OCI-LY7 (cell line): ENCODE results near the gene PSKH1. TPM values are rescaled to one million over a fixed set of nuclear protein-coding genes. Genes with fewer than 3 reads are reported as not detected.

Source experiments
- BruUV-seq: library from RNA; stranded (reverse); fragments of 400-500 nt; replicated peaks from 2 replicates; lab custom pipeline; 2021; lab: Mats Ljungman, UMichigan
- CTCF ChIA-PET: fragments of 300-600 bp; sonication (Branson Sonifier 250); formaldehyde crosslinking; loops from one replicate; lab custom pipeline; 2022; ENCODE audit warnings: antibody characterized with exemption; ENCODE audit not compliant: unreplicated experiment; lab: Charles Lee
- POLR2A ChIA-PET: fragments of 300-600 bp; sonication (Branson Sonifier 250); formaldehyde crosslinking; loops from one replicate; lab custom pipeline; 2022; ENCODE audit warnings: antibody characterized with exemption; lab: Charles Lee
- DNase-seq: peaks from one replicate; pipeline ENCODE4 v3.0.0-alpha.2; 2015; ENCODE audit warnings: low spot score
- H2AFZ ChIP-seq: fragments of 200-600 bp; sonication (generic), shearing (Covaris generic); 2 replicates; pipeline ENCODE4 v1.6.1; 2014; ENCODE audit warnings: mild to moderate bottlenecking, antibody characterized with exemption, low read length, moderate library complexity
- H3K27ac ChIP-seq: fragments of 200-600 bp; sonication (generic); 2 replicates; pipeline ENCODE4 v1.5.1; 2014; ENCODE audit warnings: mixed run types, low read depth, mild to moderate bottlenecking, moderate library complexity, low read length, inconsistent platforms; ENCODE audit not compliant: poor library complexity, severe bottlenecking
- H3K36me3 ChIP-seq: fragments of 200-600 bp; sonication (generic); 2 replicates; pipeline ENCODE4 v1.6.1; 2014; ENCODE audit warnings: mild to moderate bottlenecking, antibody characterized with exemption, low read length, moderate library complexity, mixed read lengths; ENCODE audit not compliant: insufficient read depth
- H3K4me1 ChIP-seq: fragments of 200-600 bp; sonication (generic); 2 replicates; pipeline ENCODE4 v1.5.1; 2014; ENCODE audit warnings: mild to moderate bottlenecking, low read length; ENCODE audit not compliant: insufficient read depth, poor library complexity, severe bottlenecking
- H3K4me2 ChIP-seq: fragments of 200-600 bp; sonication (generic); 2 replicates; pipeline ENCODE4 v1.6.1; 2014; ENCODE audit warnings: mild to moderate bottlenecking, low read length
- H3K4me3 ChIP-seq: fragments of 200-600 bp; sonication (generic); 2 replicates; pipeline ENCODE4 v1.5.1; 2014; ENCODE audit warnings: mild to moderate bottlenecking, low read depth, low read length; ENCODE audit not compliant: poor library complexity, severe bottlenecking
- H3K79me2 ChIP-seq: fragments of 200-600 bp; sonication (generic); 2 replicates; pipeline ENCODE4 v1.6.1; 2016; ENCODE audit warnings: low read depth, mild to moderate bottlenecking, low read length, moderate library complexity, mixed read lengths; ENCODE audit not compliant: insufficient read depth
- H3K9me2 ChIP-seq: fragments of 200-600 bp; sonication (generic); 2 replicates; pipeline ENCODE4 v1.6.1; 2016; ENCODE audit warnings: mild to moderate bottlenecking, low read length, mixed read lengths; ENCODE audit not compliant: insufficient read depth
- H3K9me3 ChIP-seq: fragments of 200-600 bp; sonication (generic); 2 replicates; pipeline ENCODE4 v1.6.1; 2014; ENCODE audit warnings: mild to moderate bottlenecking, mixed run types, low read length, mixed read lengths
- H4K20me1 ChIP-seq: fragments of 200-600 bp; sonication (generic); 2 replicates; pipeline ENCODE4 v1.6.1; 2014; ENCODE audit warnings: mild to moderate bottlenecking, antibody characterized with exemption, low read length, moderate library complexity, mixed read lengths; ENCODE audit not compliant: insufficient read depth
- EZH2phosphoT487 ChIP-seq: fragments of 200-600 bp; sonication (generic); IDR thresholded peaks from 2 replicates; pipeline ENCODE4 v1.6.1; 2018; ENCODE audit warnings: low read depth, borderline replicate concordance, mild to moderate bottlenecking, mixed run types, antibody characterized with exemption, low read length, moderate library complexity, mixed read lengths
- intact Hi-C: fragments of 100-400 bp; cut with micrococcal nuclease; formaldehyde crosslinking; loops from one replicate; pipeline ENCODE4 v1.10.0; 2022; ENCODE audit not compliant: unreplicated experiment
- total RNA-seq, 2 experiments: library from RNA; depleted of rRNA in 1 of 2; stranded (reverse); fragments of >200 nt in 1 of 2; shearing (Covaris generic) in 1 of 2; gene quantifications; 2 replicates each; pipeline ENCODE4 v1.2.3, GENCODE V29; 2014 to 2022
- TF ChIP-seq, protein P1 (sequence below): fragments of 200-600 bp; sonication (generic); conservative IDR thresholded peaks from 2 replicates; pipeline ENCODE4 v1.5.1; 2014; ENCODE audit warnings: mild to moderate bottlenecking, antibody characterized with exemption, low read length, moderate library complexity, mixed read lengths

The PSKH1 gene
- total RNA-seq, 2 experiments from 2014 or later = 10.4 to 27.1 TPM

DNA sequence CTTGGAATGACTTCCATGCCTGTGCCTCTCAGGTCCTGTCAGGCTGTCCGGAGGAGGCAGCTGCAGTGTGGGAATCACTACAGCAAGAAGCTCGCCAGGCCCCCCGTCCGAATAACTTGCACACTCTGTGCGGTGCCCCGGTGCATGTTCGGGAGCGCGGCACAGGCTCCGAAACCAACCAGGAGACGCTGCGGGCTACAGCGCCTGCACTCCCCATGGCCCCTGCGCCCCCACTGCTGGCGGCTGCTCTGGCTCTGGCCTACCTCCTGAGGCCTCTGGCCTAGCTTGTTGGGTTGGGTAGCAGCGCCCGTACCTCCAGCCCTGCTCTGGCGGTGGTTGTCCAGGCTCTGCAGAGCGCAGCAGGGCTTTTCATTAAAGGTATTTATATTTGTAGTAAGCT is 7.1 kb upstream of the PSKH1 start:
- H3K79me2 ChIP-seq = no peaks in the 10 kb centered on the region
- ChIA-PET POLR2A (no interaction called here), CTCF (no interaction called here)
- no peak overlapping the region for H2AFZ ChIP-seq
- no peaks in the 10 kb centered on the region for H4K20me1 ChIP-seq
- H3K36me3 ChIP-seq = peaks cover 48% of the 10 kb centered on the region; the same call in 1 of the 2 replicates
- no TSS peak for BruUV-seq
- no peaks in the 10 kb centered on the region for H3K9me2 ChIP-seq
- no peaks in the 10 kb centered on the region for H3K4me1 ChIP-seq
- H3K9me3 ChIP-seq = no peaks in the 10 kb centered on the region
- H3K4me2 ChIP-seq = no peak overlapping the region
- intact Hi-C loops = no loop called here
- no peak for DNase-seq
- H3K4me3 ChIP-seq = no peak overlapping the region
- H3K27ac ChIP-seq = no peak overlapping the region
- TF ChIP-seq, protein P1, sequence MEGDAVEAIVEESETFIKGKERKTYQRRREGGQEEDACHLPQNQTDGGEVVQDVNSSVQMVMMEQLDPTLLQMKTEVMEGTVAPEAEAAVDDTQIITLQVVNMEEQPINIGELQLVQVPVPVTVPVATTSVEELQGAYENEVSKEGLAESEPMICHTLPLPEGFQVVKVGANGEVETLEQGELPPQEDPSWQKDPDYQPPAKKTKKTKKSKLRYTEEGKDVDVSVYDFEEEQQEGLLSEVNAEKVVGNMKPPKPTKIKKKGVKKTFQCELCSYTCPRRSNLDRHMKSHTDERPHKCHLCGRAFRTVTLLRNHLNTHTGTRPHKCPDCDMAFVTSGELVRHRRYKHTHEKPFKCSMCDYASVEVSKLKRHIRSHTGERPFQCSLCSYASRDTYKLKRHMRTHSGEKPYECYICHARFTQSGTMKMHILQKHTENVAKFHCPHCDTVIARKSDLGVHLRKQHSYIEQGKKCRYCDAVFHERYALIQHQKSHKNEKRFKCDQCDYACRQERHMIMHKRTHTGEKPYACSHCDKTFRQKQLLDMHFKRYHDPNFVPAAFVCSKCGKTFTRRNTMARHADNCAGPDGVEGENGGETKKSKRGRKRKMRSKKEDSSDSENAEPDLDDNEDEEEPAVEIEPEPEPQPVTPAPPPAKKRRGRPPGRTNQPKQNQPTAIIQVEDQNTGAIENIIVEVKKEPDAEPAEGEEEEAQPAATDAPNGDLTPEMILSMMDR = no peak
- TF ChIP-seq EZH2phosphoT487 = no peak

DNA sequence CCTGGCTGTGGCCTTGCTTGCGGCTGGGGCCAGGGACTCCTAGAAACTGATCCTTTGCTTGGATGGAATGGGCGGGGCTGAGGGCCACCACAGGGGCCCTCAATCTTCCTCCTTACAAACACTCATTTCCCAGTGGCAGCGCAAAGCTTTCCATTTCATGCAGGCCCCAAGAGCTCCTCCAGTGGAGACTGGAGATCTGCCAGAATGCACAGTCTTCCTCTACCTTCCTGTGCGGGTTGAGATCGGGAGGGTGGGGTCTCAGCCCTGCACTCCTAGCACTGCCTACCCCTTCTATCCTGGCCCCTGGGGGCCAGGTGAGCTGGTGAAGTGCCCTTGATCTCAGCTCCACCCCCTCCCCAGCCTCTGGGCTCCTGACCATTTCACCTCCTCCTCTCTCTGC is 6.7 kb upstream of the PSKH1 start:
- BruUV-seq = no TSS peak

DNA sequence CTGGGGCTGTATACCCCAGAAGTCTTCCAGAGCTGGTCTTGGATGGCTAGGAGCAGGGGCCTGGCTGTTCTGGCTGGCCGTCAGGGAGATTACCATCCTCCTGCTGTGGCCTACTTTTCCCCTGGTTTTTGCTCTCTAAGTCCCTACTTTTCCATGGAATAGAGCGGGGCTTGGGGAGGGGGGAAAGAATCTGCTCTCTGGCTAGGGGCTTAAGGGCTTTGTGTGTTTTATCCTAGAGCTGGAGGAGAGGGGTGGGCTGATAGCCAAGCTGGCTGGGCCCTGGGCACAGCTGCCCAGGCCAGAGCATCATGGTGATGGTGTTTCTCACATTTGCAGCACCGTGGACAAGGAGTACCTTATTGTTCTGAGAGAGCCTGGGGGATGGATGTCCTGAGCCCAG is 4.7 kb upstream of the PSKH1 start:
- Histone ChIP-seq H3K4me3 (no peak overlapping the region), H3K9me3 (no peaks in the 10 kb centered on the region), H2AFZ (no peak overlapping the region), H3K9me2 (no peaks in the 10 kb centered on the region), H3K79me2 (peaks cover 2% of the 10 kb centered on the region; the same call in 1 of the 2 replicates), H3K4me1 (peaks cover 6% of the 10 kb centered on the region), H3K4me2 (no peak overlapping the region), H3K27ac (no peak overlapping the region), H3K36me3 (peaks cover 25% of the 10 kb centered on the region; the same call in 1 of the 2 replicates), H4K20me1 (no peaks in the 10 kb centered on the region)
- no peak for DNase-seq
- no TSS peak for BruUV-seq
- ChIA-PET CTCF (no interaction called here), POLR2A (no interaction called here)
- intact Hi-C loops = no loop called here
- TF ChIP-seq EZH2phosphoT487 = no peak

More for the DNA sequence above, 6.7 kb upstream of the PSKH1 start:
- Histone ChIP-seq H3K9me2 (no peaks in the 10 kb centered on the region), H4K20me1 (no peaks in the 10 kb centered on the region), H3K9me3 (no peaks in the 10 kb centered on the region), H3K27ac (no peak overlapping the region), H3K79me2 (no peaks in the 10 kb centered on the region), H3K4me2 (no peak overlapping the region), H3K4me3 (no peak overlapping the region), H2AFZ (no peak overlapping the region), H3K36me3 (peaks cover 44% of the 10 kb centered on the region; the same call in 1 of the 2 replicates), H3K4me1 (no peaks in the 10 kb centered on the region)
- ChIA-PET POLR2A (no interaction called here), CTCF (no interaction called here)
- no peak for DNase-seq
- TF ChIP-seq, protein P1 = no peak
- no peak for TF ChIP-seq EZH2phosphoT487
- intact Hi-C loops = no loop called here
